HepG2 (cell line): Measurements from ENCODE around the gene PDGFB. TPM values are rescaled to one million over a fixed set of nuclear protein-coding genes. Genes with fewer than 3 reads are reported as not detected.

Source experiments
- ATAC-seq: fragments of 200-7000 bp; cut with Tn5 transposase; 3 replicates; pipeline ENCODE4 v1.9.1; 2020; ENCODE audit warnings: mild to moderate bottlenecking, moderate library complexity
- BruUV-seq: library from RNA; stranded (reverse); fragments of 400-500 nt; replicated peaks from 2 replicates; lab custom pipeline; 2021; lab: Mats Ljungman, UMichigan
- CTCF ChIA-PET: fragments of 300-600 bp; formaldehyde crosslinking; extraction: SDS; loops from one replicate; lab custom pipeline; 2021; ENCODE audit warnings: low total read pairs, inconsistent platforms, low intra/inter-chr PET ratio; lab: Yijun Ruan, JAX
- POLR2A ChIA-PET: fragments of 350-600 bp; sonication (Branson Sonifier 250); formaldehyde crosslinking; loops from one replicate; lab custom pipeline; 2020; ENCODE audit warnings: antibody characterized with exemption, inconsistent platforms; lab: Yijun Ruan, JAX
- DNase-seq: peaks from one replicate; pipeline ENCODE4 v3.0.0-alpha.2; 2015; ENCODE audit warnings: low spot score
- FAIRE-seq: peaks from 3 replicates; lab custom pipeline; 2011; peaks lifted over from hg19 to GRCh38; lab: Jason Lieb, UNC
- H2AFZ ChIP-seq: one replicate; pipeline ENCODE4 v1.6.1; 2011; ENCODE audit warnings: low read length, inconsistent platforms
- H3K27ac ChIP-seq: fragments of 300-600 bp; 3 replicates; pipeline ENCODE4 v1.8.0; 2011; ENCODE audit warnings: mixed run types, mild to moderate bottlenecking, mixed read lengths, low read length, inconsistent platforms; ENCODE audit not compliant: insufficient read depth; ENCODE audit errors: extremely low read length
- H3K27me3 ChIP-seq, 2 experiments: fragments of 200-600 bp in 1 of 2; 2 replicates in 1 of 2; 3 replicates in 1 of 2; pipeline versions ENCODE4 v1.6.0 to v1.8.0; 2011; ENCODE audit warnings: low read length in 2 of 2, mild to moderate bottlenecking in 2 of 2, moderate library complexity in 2 of 2, inconsistent platforms in 1 of 2; ENCODE audit not compliant: insufficient read depth in 2 of 2, control insufficient read depth in 1 of 2
- H3K36me3 ChIP-seq, 2 experiments: fragments of 200-600 bp in 1 of 2; replicated peaks in 1 of 2; 2 replicates in 1 of 2; 3 replicates in 1 of 2; pipeline versions ENCODE4 v1.5.1 to v1.8.0; 2011; ENCODE audit warnings: low read length in 2 of 2, inconsistent platforms in 1 of 2; ENCODE audit not compliant: insufficient read depth in 2 of 2, control insufficient read depth in 1 of 2
- H3K4me1 ChIP-seq: 2 replicates; pipeline ENCODE4 v1.5.1; 2012; ENCODE audit warnings: low read length, inconsistent platforms; ENCODE audit not compliant: insufficient read depth
- H3K4me2 ChIP-seq: 2 replicates; pipeline ENCODE4 v1.6.0; 2011; ENCODE audit warnings: low read depth, low read length, inconsistent platforms
- H3K4me3 ChIP-seq, 3 experiments: fragments of 200-600 bp in 1 of 3; sonication (generic), shearing (Covaris generic) in 1 of 3; replicated peaks in 1 of 3; 2 replicates each; pipeline ENCODE4 v1.5.1; 2011 to 2016; ENCODE audit warnings: low read length in 3 of 3, inconsistent platforms in 2 of 3, low read depth in 2 of 3, mild to moderate bottlenecking in 2 of 3, control low read depth in 1 of 3, mixed read lengths in 1 of 3; ENCODE audit not compliant: insufficient read depth in 1 of 3
- H3K79me2 ChIP-seq: one replicate; pipeline ENCODE4 v1.6.1; 2011; ENCODE audit warnings: low read length, inconsistent platforms; ENCODE audit not compliant: insufficient read depth
- H3K9ac ChIP-seq: 2 replicates; pipeline ENCODE4 v1.6.0; 2011; ENCODE audit warnings: mild to moderate bottlenecking, low read depth, low read length, inconsistent platforms; ENCODE audit not compliant: insufficient read depth
- H3K9me3 ChIP-seq: 2 replicates; pipeline ENCODE4 v1.5.1; 2012; ENCODE audit warnings: mild to moderate bottlenecking, low read length
- H4K20me1 ChIP-seq: 2 replicates; pipeline ENCODE4 v1.6.0; 2011; ENCODE audit warnings: inconsistent platforms, mild to moderate bottlenecking, low read length, moderate library complexity; ENCODE audit not compliant: insufficient read depth
- BORCS8-MEF2B ChIP-seq: sonication (generic); formaldehyde crosslinking; IDR thresholded peaks from 2 replicates; pipeline ENCODE4 v1.8.0; 2022; ENCODE audit warnings: mild to moderate bottlenecking, missing genetic modification reagents
- CSRNP2 ChIP-seq: sonication (generic); formaldehyde crosslinking; conservative IDR thresholded peaks from 2 replicates; pipeline ENCODE4 v1.8.0; 2022; ENCODE audit warnings: low read depth, missing genetic modification reagents
- EED ChIP-seq: sonication (generic); formaldehyde crosslinking; IDR thresholded peaks from 2 replicates; pipeline ENCODE4 v1.5.0; 2020; ENCODE audit warnings: mild to moderate bottlenecking, missing genetic modification reagents
- ELF3 ChIP-seq: IDR thresholded peaks from 2 replicates; pipeline ENCODE4 v1.6.1; 2016; ENCODE audit warnings: missing genetic modification reagents, missing compliant biosample characterization
- MAFF ChIP-seq: IDR thresholded peaks from 2 replicates; pipeline ENCODE4 v1.6.1; 2011; ENCODE audit warnings: low read depth, low read length, improper control_type of control experiment
- NCOA5 ChIP-seq: sonication (generic); formaldehyde crosslinking; IDR thresholded peaks from 2 replicates; pipeline ENCODE4 v1.4.0; 2020; ENCODE audit warnings: missing genetic modification reagents
- SALL2 ChIP-seq: sonication (generic); formaldehyde crosslinking; IDR thresholded peaks from 2 replicates; pipeline ENCODE4 v1.8.1; 2023; ENCODE audit warnings: mild to moderate bottlenecking, missing genetic modification reagents, inconsistent platforms
- ZNF333 ChIP-seq: sonication (generic); formaldehyde crosslinking; IDR thresholded peaks from 2 replicates; pipeline ENCODE4 v1.4.0; 2020; ENCODE audit warnings: mild to moderate bottlenecking, missing genetic modification reagents, borderline replicate concordance
- ZNF441 ChIP-seq: sonication (generic); formaldehyde crosslinking; IDR thresholded peaks from 2 replicates; pipeline ENCODE4 v1.7.0; 2021; ENCODE audit warnings: missing genetic modification reagents, borderline replicate concordance
- ZNF501 ChIP-seq: sonication (generic); formaldehyde crosslinking; IDR thresholded peaks from 2 replicates; pipeline ENCODE4 v1.5.1; 2020; ENCODE audit warnings: mild to moderate bottlenecking, moderate library complexity, missing genetic modification reagents
- ZNF503 ChIP-seq: sonication (generic); formaldehyde crosslinking; IDR thresholded peaks from 2 replicates; pipeline ENCODE4 v1.4.0; 2020; ENCODE audit warnings: missing genetic modification reagents
- ZNF652 ChIP-seq: IDR thresholded peaks from 2 replicates; pipeline ENCODE4 v1.6.1; 2016; ENCODE audit warnings: low read depth, borderline replicate concordance
- WGBS: methylation state at CpG from one replicate; pipeline ENCODE4 v1.1.6; 2017; ENCODE audit warnings: low lambda C conversion rate; 5-methylcytosine and 5-hydroxymethylcytosine counted together
- in situ Hi-C: cut with HindIII; loops from 2 replicates; pipeline ENCODE4 v1.10.0; 2017; ENCODE audit warnings: low pct_unique_long_range_greater_than_20kb; ENCODE audit not compliant: extremely low pct_ligation_motif_present
- intact Hi-C: fragments of 100-400 bp; cut with micrococcal nuclease; formaldehyde crosslinking; loops from one replicate; pipeline ENCODE4 v1.10.0; 2022; ENCODE audit not compliant: unreplicated experiment
- polyA plus RNA-seq, 8 experiments: library from polyadenylated mRNA; depleted of rRNA in 3 of 8; stranded (reverse) in 7 of 8; unstranded in 1 of 8; fragments of >200 nt; fragmentation: Illumina TruSeq in 4 of 8; extraction: Trizol in 4 of 8; gene quantifications; 2 replicates each; pipeline versions ENCODE4 v1.2.1 to v1.2.3, GENCODE V29; 2011 to 2016; ENCODE audit warnings: low read depth in 4 of 8, missing spikeins in 1 of 8, mixed read lengths in 1 of 8; ENCODE audit not compliant: insufficient read depth in 1 of 8
- total RNA-seq, 5 experiments: library from RNA; depleted of rRNA; stranded (reverse); fragments of >200 nt; fragmentation: Illumina TruSeq; extraction: Trizol; gene quantifications; 2 replicates each; pipeline ENCODE4 v1.2.3, GENCODE V29; 2016; ENCODE audit warnings: low read depth in 1 of 5
- TF ChIP-seq, protein P1 (sequence below): sonication (generic); formaldehyde crosslinking; IDR thresholded peaks from 2 replicates; pipeline ENCODE4 v1.5.1; 2020; ENCODE audit warnings: mild to moderate bottlenecking, missing genetic modification reagents, borderline replicate concordance
- TF ChIP-seq, protein P2 (sequence below): sonication (generic); formaldehyde crosslinking; IDR thresholded peaks from 2 replicates; pipeline ENCODE4 v1.4.0; 2020; ENCODE audit warnings: mild to moderate bottlenecking, missing genetic modification reagents

Gene PDGFB
- total and polyA plus RNA-seq, 2 of the 13 experiments (the other 11 are each of a cell fraction or from before 2014, with no cell fraction given), result 1.4 to 10.1 TPM

DNA sequence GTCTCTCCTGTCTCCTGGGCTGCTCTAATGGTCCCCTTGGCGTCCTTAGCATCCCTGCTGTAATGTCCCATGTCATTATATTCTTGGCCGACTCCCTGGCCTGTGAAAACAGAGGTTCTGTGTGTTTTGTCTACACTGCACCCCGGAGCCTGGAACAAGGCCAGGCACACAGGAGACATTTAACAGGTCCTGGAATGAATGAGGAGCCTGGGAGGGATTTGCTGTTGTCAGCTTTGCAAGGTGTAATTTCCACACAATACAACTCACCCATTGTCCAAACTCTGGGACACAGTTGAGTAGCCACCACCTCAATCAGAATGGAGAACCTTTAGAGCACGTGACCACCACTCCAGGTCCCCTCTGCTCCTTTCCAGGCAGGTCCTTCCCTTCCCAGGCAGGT lies 14.9 kb upstream of the PDGFB start:
- Histone ChIP-seq H3K36me3 (no peaks in the 10 kb centered on the region), H3K79me2 (no peaks in the 10 kb centered on the region), H3K9me3 (no peaks in the 10 kb centered on the region; the same call in none of the 2 replicates), H3K4me2 (no peak overlapping the region), H3K27me3 (peaks cover 5 to 14% of the 10 kb centered on the region in 2 experiments; a peak in 4 of 5 replicates), H4K20me1 (no peaks in the 10 kb centered on the region), H3K27ac (no peak overlapping the region), H2AFZ (no peak overlapping the region), H3K9ac (no peak overlapping the region), H3K4me1 (peaks cover 50% of the 10 kb centered on the region), H3K4me3 (no peak overlapping the region)
- no peak for ATAC-seq
- BruUV-seq, result no TSS peak
- intact Hi-C loops, result no loop called here
- CTCF ChIA-PET, result no interaction called here
- in situ Hi-C loops, result no loop called here
- POLR2A ChIA-PET, result no interaction called here
- TF ChIP-seq BORCS8-MEF2B (CRISPR knock-in tag) (no peak), ZNF441 (CRISPR knock-in tag) (no peak), EED (CRISPR knock-in tag) (no peak), ZNF652 (CRISPR knock-in tag) (no peak), ZNF503 (CRISPR knock-in tag) (no peak), NCOA5 (CRISPR knock-in tag) (no peak), CSRNP2 (CRISPR knock-in tag) (no peak), ZNF333 (CRISPR knock-in tag) (no peak), SALL2 (CRISPR knock-in tag) (no peak), ZNF501 (no peak), ELF3 (CRISPR knock-in tag) (no peak), MAFF (no peak)
- TF ChIP-seq, protein P1, sequence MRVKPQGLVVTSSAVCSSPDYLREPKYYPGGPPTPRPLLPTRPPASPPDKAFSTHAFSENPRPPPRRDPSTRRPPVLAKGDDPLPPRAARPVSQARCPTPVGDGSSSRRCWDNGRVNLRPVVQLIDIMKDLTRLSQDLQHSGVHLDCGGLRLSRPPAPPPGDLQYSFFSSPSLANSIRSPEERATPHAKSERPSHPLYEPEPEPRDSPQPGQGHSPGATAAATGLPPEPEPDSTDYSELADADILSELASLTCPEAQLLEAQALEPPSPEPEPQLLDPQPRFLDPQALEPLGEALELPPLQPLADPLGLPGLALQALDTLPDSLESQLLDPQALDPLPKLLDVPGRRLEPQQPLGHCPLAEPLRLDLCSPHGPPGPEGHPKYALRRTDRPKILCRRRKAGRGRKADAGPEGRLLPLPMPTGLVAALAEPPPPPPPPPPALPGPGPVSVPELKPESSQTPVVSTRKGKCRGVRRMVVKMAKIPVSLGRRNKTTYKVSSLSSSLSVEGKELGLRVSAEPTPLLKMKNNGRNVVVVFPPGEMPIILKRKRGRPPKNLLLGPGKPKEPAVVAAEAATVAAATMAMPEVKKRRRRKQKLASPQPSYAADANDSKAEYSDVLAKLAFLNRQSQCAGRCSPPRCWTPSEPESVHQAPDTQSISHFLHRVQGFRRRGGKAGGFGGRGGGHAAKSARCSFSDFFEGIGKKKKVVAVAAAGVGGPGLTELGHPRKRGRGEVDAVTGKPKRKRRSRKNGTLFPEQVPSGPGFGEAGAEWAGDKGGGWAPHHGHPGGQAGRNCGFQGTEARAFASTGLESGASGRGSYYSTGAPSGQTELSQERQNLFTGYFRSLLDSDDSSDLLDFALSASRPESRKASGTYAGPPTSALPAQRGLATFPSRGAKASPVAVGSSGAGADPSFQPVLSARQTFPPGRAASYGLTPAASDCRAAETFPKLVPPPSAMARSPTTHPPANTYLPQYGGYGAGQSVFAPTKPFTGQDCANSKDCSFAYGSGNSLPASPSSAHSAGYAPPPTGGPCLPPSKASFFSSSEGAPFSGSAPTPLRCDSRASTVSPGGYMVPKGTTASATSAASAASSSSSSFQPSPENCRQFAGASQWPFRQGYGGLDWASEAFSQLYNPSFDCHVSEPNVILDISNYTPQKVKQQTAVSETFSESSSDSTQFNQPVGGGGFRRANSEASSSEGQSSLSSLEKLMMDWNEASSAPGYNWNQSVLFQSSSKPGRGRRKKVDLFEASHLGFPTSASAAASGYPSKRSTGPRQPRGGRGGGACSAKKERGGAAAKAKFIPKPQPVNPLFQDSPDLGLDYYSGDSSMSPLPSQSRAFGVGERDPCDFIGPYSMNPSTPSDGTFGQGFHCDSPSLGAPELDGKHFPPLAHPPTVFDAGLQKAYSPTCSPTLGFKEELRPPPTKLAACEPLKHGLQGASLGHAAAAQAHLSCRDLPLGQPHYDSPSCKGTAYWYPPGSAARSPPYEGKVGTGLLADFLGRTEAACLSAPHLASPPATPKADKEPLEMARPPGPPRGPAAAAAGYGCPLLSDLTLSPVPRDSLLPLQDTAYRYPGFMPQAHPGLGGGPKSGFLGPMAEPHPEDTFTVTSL (CRISPR knock-in tag), result no peak
- TF ChIP-seq, protein P2, sequence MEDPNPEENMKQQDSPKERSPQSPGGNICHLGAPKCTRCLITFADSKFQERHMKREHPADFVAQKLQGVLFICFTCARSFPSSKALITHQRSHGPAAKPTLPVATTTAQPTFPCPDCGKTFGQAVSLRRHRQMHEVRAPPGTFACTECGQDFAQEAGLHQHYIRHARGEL (CRISPR knock-in tag), result no peak
- 0% methylated on average over 2 of the region's 4 CpGs for WGBS
- FAIRE-seq, result no peak
- DNase-seq, result no peak
